ENCODE measurements around the gene TXNRD1. TPM values are rescaled to one million over a fixed set of nuclear protein-coding genes. Genes with fewer than 3 reads are reported as not detected.

Gene TXNRD1
- total and polyA plus RNA-seq, 7 donors: 55.9 to 188 (median 121) TPM

- Histone ChIP-seq H3K27ac (peak overlapping the region; percentile 46 to 72 (median 60)), H3K9me3 (no peaks in the 10 kb centered on the region), H3K4me3 (no peak overlapping the region), H3K4me1 (peaks cover 0 to 15% (median 12%) of the 10 kb centered on the region in 4 donors), H3K27me3 (no peaks in the 10 kb centered on the region), H3K36me3 (no peaks in the 10 kb centered on the region)
- WGBS, 2 donors: 95 to 96% methylated on average over 1 of the region's 1 CpG
- DNase-seq: no peak
- TF ChIP-seq POLR2AphosphoS5 (IDR thresholded peaks at IDR 0.05) (no peak), EP300 (IDR thresholded peaks at IDR 0.05) (no peak), POLR2A (IDR thresholded peaks at IDR 0.05) (no peak)
- TF ChIP-seq, protein P1, sequence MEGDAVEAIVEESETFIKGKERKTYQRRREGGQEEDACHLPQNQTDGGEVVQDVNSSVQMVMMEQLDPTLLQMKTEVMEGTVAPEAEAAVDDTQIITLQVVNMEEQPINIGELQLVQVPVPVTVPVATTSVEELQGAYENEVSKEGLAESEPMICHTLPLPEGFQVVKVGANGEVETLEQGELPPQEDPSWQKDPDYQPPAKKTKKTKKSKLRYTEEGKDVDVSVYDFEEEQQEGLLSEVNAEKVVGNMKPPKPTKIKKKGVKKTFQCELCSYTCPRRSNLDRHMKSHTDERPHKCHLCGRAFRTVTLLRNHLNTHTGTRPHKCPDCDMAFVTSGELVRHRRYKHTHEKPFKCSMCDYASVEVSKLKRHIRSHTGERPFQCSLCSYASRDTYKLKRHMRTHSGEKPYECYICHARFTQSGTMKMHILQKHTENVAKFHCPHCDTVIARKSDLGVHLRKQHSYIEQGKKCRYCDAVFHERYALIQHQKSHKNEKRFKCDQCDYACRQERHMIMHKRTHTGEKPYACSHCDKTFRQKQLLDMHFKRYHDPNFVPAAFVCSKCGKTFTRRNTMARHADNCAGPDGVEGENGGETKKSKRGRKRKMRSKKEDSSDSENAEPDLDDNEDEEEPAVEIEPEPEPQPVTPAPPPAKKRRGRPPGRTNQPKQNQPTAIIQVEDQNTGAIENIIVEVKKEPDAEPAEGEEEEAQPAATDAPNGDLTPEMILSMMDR (IDR thresholded peaks at IDR 0.05): no peak
- intact Hi-C loops (cut with DNase I): no loop called here
Measured at GRCh38 chr12:104280111-104280510, 64.5 kb downstream of the TXNRD1 start.

- TF ChIP-seq EP300 (IDR thresholded peaks at IDR 0.05) (no peak), POLR2AphosphoS5 (IDR thresholded peaks at IDR 0.05) (peak in 1 of 4 donors; percentile 17)
- TF ChIP-seq, protein P1 (IDR thresholded peaks at IDR 0.05): no peak
- peaks cover 0 to 22% (median 18%) of the 10 kb centered on the region in 4 donors for H3K4me1 ChIP-seq
- H3K27ac ChIP-seq: peak overlapping the region; percentile 46 to 72 (median 60)
- H3K9me3 ChIP-seq: no peaks in the 10 kb centered on the region
- H3K36me3 ChIP-seq: no peaks in the 10 kb centered on the region
- no peak overlapping the region for H3K4me3 ChIP-seq
- no peak for DNase-seq
- WGBS, 2 donors: 59 to 83% methylated on average over 4 of the region's 4 CpGs
- H3K27me3 ChIP-seq: no peaks in the 10 kb centered on the region
- intact Hi-C loops (cut with DNase I): no loop called here
Measured at GRCh38 chr12:104280717-104281458, 65.3 kb downstream of the TXNRD1 start.

DNA sequence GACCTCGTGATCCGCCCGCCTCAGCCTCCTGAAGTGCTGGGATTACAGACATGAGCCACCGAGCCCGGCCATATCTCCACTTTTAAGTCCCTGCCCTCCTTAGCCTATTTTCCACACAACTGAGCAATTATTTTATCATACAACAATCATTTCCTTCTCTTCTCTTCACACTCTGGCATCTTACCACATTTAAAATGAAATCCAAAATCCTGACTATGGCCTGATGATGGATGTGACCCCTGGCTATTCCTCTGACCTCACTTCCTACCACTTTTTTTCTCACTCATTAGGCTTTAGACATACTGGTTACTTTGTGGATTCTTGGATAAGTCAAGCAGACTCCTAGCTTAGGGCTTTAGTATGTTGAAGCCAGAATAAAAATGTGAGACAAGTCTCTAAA lies 66.1 kb downstream of the TXNRD1 start:
- Histone ChIP-seq H3K4me1 (peaks cover 0 to 29% (median 24%) of the 10 kb centered on the region in 4 donors), H3K27me3 (no peaks in the 10 kb centered on the region), H3K36me3 (no peaks in the 10 kb centered on the region), H3K9me3 (no peaks in the 10 kb centered on the region), H3K4me3 (no peak overlapping the region), H3K27ac (peak overlapping the region in 3 of 4 donors; percentile 23 to 72 (median 41))
- DNase-seq: no peak
- intact Hi-C loops (cut with DNase I): no loop called here
- WGBS, 2 donors: 91% methylated on average over 5 of the region's 5 CpGs
- TF ChIP-seq POLR2A (IDR thresholded peaks at IDR 0.05) (no peak), EP300 (IDR thresholded peaks at IDR 0.05) (no peak), POLR2AphosphoS5 (IDR thresholded peaks at IDR 0.05) (no peak)
- TF ChIP-seq, protein P1 (IDR thresholded peaks at IDR 0.05): no peak

DNA sequence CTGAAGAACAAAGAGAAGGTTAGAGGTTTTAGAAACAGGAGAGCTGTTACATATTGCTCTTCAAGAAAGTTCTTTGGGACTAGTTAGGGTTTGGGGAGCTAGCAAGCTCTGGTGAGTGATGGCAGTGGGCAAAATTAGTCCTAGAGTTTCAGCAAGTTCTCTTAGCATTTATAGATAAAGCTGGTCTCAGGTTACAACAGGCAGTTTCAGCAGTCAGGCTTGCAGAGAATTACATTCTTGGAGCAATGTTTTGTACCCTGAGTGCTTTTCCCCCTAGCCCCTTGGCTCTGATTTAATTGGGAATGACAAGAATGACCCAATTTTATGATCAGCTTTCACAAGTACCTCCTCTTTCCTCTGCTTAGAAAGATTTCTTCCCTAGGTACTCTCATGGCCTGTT lies 66.5 kb downstream of the TXNRD1 start:
- H3K9me3 ChIP-seq: no peaks in the 10 kb centered on the region
- intact Hi-C loops (cut with DNase I): no loop called here
- no peak for DNase-seq
- H3K27ac ChIP-seq: peak overlapping the region in 3 of 4 donors; percentile 23 to 72 (median 41)
- H3K4me1 ChIP-seq: peaks cover 0 to 29% (median 25%) of the 10 kb centered on the region in 4 donors
- H3K27me3 ChIP-seq: no peaks in the 10 kb centered on the region
- no peak for TF ChIP-seq EP300 (IDR thresholded peaks at IDR 0.05)
- TF ChIP-seq POLR2AphosphoS5 (IDR thresholded peaks at IDR 0.05): no peak
- TF ChIP-seq POLR2A (IDR thresholded peaks at IDR 0.05): no peak
- TF ChIP-seq, protein P1 (IDR thresholded peaks at IDR 0.05): no peak
- no peaks in the 10 kb centered on the region for H3K36me3 ChIP-seq
- no peak overlapping the region for H3K4me3 ChIP-seq
